Measurements from ENCODE around the gene ZCCHC24.

The ZCCHC24 gene

GRCh38 chr10:79394664-79395063, 50.8 kb downstream of the ZCCHC24 start:
- DNase-seq, result no peak

GRCh38 chr10:79393924-79394610, 51.4 kb downstream of the ZCCHC24 start:
- no peak for DNase-seq

- no peak for DNase-seq
These were observed 52.1 kb downstream of the ZCCHC24 start for GRCh38 chr10:79393221-79393923.

- no peak for DNase-seq
These were observed 52.8 kb downstream of the ZCCHC24 start for GRCh38 chr10:79392506-79393176.

- DNase-seq, result no peak
These were observed 53.4 kb downstream of the ZCCHC24 start for GRCh38 chr10:79392020-79392398.

- DNase-seq, result no peak
These were observed 54.0 kb downstream of the ZCCHC24 start for GRCh38 chr10:79391231-79392019.

GRCh38 chr10:79390551-79391229, 54.7 kb downstream of the ZCCHC24 start:
- DNase-seq, result no peak

- DNase-seq, result no peak
These were observed 55.4 kb downstream of the ZCCHC24 start for GRCh38 chr10:79390057-79390456.

GRCh38 chr10:79387974-79388850, 57.2 kb downstream of the ZCCHC24 start:
- no peak for DNase-seq

GRCh38 chr10:79387466-79387973, 57.9 kb downstream of the ZCCHC24 start:
- no peak for DNase-seq

- DNase-seq, result no peak
These were observed 58.6 kb downstream of the ZCCHC24 start for GRCh38 chr10:79386637-79387465.

GRCh38 chr10:79385804-79386531, 59.5 kb downstream of the ZCCHC24 start:
- no peak for DNase-seq

- no peak for DNase-seq
These were observed 60.0 kb downstream of the ZCCHC24 start for GRCh38 chr10:79385392-79385795.

- DNase-seq, result no peak
These were observed 60.5 kb downstream of the ZCCHC24 start for GRCh38 chr10:79384773-79385391.

GRCh38 chr10:79383974-79384606, 61.3 kb downstream of the ZCCHC24 start:
- DNase-seq, result no peak

- no peak for DNase-seq
These were observed 62.9 kb downstream of the ZCCHC24 start for GRCh38 chr10:79382491-79382941.

GRCh38 chr10:79381804-79382221, 63.6 kb downstream of the ZCCHC24 start:
- no peak for DNase-seq

GRCh38 chr10:79380946-79381721, 64.3 kb downstream of the ZCCHC24 start:
- DNase-seq, result no peak
